Mononuclear cell (primary cell): Measurements from ENCODE around the gene THRSP. TPM values are rescaled to one million over a fixed set of nuclear protein-coding genes. Genes with fewer than 3 reads are reported as not detected.
A peak's percentile ranks its signal among the peaks of the same experiment; 100 is the strongest.
"Not testable (repeated sequence)": the region's sequence is repeated elsewhere in the genome, so short reads cannot be mapped to it uniquely, and the experiment has no call there.

Experiments
- H3K27me3 ChIP-seq: 2 replicates; pipeline ENCODE4 v1.6.0; 2011; ENCODE audit warnings: low read length, control low read depth; ENCODE audit not compliant: insufficient read depth
- H3K4me1 ChIP-seq: 2 replicates; pipeline ENCODE4 v1.5.1; 2011; ENCODE audit warnings: mild to moderate bottlenecking, low read length, control low read depth; ENCODE audit not compliant: insufficient read depth
- H3K4me3 ChIP-seq: 2 replicates; pipeline ENCODE4 v1.5.1; 2011; ENCODE audit warnings: mild to moderate bottlenecking, low read length, moderate library complexity
- H3K9me3 ChIP-seq: 2 replicates; pipeline ENCODE4 v1.5.1; 2011; ENCODE audit warnings: low read depth, mild to moderate bottlenecking, control low read depth, low read length
- total RNA-seq: library from RNA; depleted of rRNA; stranded (reverse); fragments of >200 nt; gene quantifications from one replicate; pipeline ENCODE4 v1.2.3, GENCODE V29; 2012

The THRSP gene
- total RNA-seq, 1 donor, result 0.31 TPM

GRCh38 chr11:78070621-78071020, 7.0 kb downstream of the THRSP start:
- no peaks in the 10 kb centered on the region for H3K27me3 ChIP-seq
- H3K4me3 ChIP-seq, result no peak overlapping the region
- H3K4me1 ChIP-seq, result peaks cover 2% of the 10 kb centered on the region
- H3K9me3 ChIP-seq, result no peaks in the 10 kb centered on the region

GRCh38 chr11:78071717-78072116, 8.1 kb downstream of the THRSP start:
- H3K9me3 ChIP-seq, result no peaks in the 10 kb centered on the region
- no peaks in the 10 kb centered on the region for H3K27me3 ChIP-seq
- H3K4me1 ChIP-seq, result peaks cover 13% of the 10 kb centered on the region
- no peak overlapping the region for H3K4me3 ChIP-seq

GRCh38 chr11:78072455-78072854, 8.8 kb downstream of the THRSP start:
- Histone ChIP-seq H3K27me3 (no peaks in the 10 kb centered on the region), H3K4me1 (peaks cover 20% of the 10 kb centered on the region), H3K9me3 (no peaks in the 10 kb centered on the region), H3K4me3 (no peak overlapping the region)

- Histone ChIP-seq H3K4me3 (no peak overlapping the region), H3K4me1 (peaks cover 37% of the 10 kb centered on the region), H3K9me3 (no peaks in the 10 kb centered on the region), H3K27me3 (no peaks in the 10 kb centered on the region)
Measured at GRCh38 chr11:78074756-78075155, 11.1 kb downstream of the THRSP start.

GRCh38 chr11:78076733-78077403, 13.2 kb downstream of the THRSP start:
- no peaks in the 10 kb centered on the region for H3K27me3 ChIP-seq
- no peak overlapping the region for H3K4me3 ChIP-seq
- H3K4me1 ChIP-seq, result peaks cover 46% of the 10 kb centered on the region
- no peaks in the 10 kb centered on the region for H3K9me3 ChIP-seq

- not testable (repeated sequence) for H3K9me3 ChIP-seq, H3K27me3 ChIP-seq, H3K4me3 ChIP-seq
- H3K4me1 ChIP-seq, result peaks cover 46% of the 10 kb centered on the region
Measured at GRCh38 chr11:78077592-78077991, 13.9 kb downstream of the THRSP start.

- Histone ChIP-seq H3K4me3 (peak overlapping the region; percentile 95), H3K27me3 (no peaks in the 10 kb centered on the region), H3K4me1 (peaks cover 46% of the 10 kb centered on the region), H3K9me3 (no peaks in the 10 kb centered on the region)
Measured at GRCh38 chr11:78078218-78079167, 14.8 kb downstream of the THRSP start.

GRCh38 chr11:78079232-78080083, 15.8 kb downstream of the THRSP start, which contains the start of gene NDUFC2:
Gene NDUFC2, minus strand, starts transcription at chr11:78079862. Its CDS starts 118 bp downstream, at chr11:78079744.
- no peaks in the 10 kb centered on the region for H3K9me3 ChIP-seq
- peaks cover 46% of the 10 kb centered on the region for H3K4me1 ChIP-seq
- H3K4me3 ChIP-seq, result peak within 1 kb of the TSS; percentile 95
- H3K27me3 ChIP-seq, result no peaks in the 10 kb centered on the region

GRCh38 chr11:78080084-78080817, 16.6 kb downstream of the THRSP start:
- Histone ChIP-seq H3K4me1 (peaks cover 46% of the 10 kb centered on the region), H3K4me3 (peak overlapping the region; percentile 95), H3K27me3 (no peaks in the 10 kb centered on the region), H3K9me3 (no peaks in the 10 kb centered on the region)

- Histone ChIP-seq H3K4me3 (no peak overlapping the region), H3K27me3 (no peaks in the 10 kb centered on the region), H3K4me1 (peaks cover 41% of the 10 kb centered on the region), H3K9me3 (no peaks in the 10 kb centered on the region)
Measured at GRCh38 chr11:78080818-78081495, 17.3 kb downstream of the THRSP start.

- Histone ChIP-seq H3K27me3 (no peaks in the 10 kb centered on the region), H3K4me3 (no peak overlapping the region), H3K9me3 (no peaks in the 10 kb centered on the region), H3K4me1 (peaks cover 35% of the 10 kb centered on the region)
Measured at GRCh38 chr11:78081583-78081982, 17.9 kb downstream of the THRSP start.

- Histone ChIP-seq H3K9me3 (no peaks in the 10 kb centered on the region), H3K4me1 (peaks cover 29% of the 10 kb centered on the region), H3K4me3 (no peak overlapping the region), H3K27me3 (no peaks in the 10 kb centered on the region)
Measured at GRCh38 chr11:78082146-78082545, 18.5 kb downstream of the THRSP start.

GRCh38 chr11:78083021-78083420, 19.4 kb downstream of the THRSP start:
- Histone ChIP-seq H3K9me3 (no peaks in the 10 kb centered on the region), H3K4me3 (no peak overlapping the region), H3K4me1 (peaks cover 20% of the 10 kb centered on the region), H3K27me3 (no peaks in the 10 kb centered on the region)

- not testable (repeated sequence) for H3K4me3 ChIP-seq, H3K27me3 ChIP-seq, H3K4me1 ChIP-seq, H3K9me3 ChIP-seq
Measured at GRCh38 chr11:78084506-78084905, 20.8 kb downstream of the THRSP start.
